ENCODE data around the gene SYNGR3.

GRCh38 chr16:1980770-1981087, 9.0 kb upstream of the SYNGR3 start:
- TF ChIP-seq CTCF (IDR thresholded peaks at IDR 0.05) (no peak), REST (IDR thresholded peaks at IDR 0.05; ENCODE audit: insufficient read depth in 1 of 2, low read depth in 2 of 2, low read length in 1 of 2) (no peak)
